PC-9 (cell line): ENCODE results near the gene DOCK9. TPM values are rescaled to one million over a fixed set of nuclear protein-coding genes. Genes with fewer than 3 reads are reported as not detected.

Source experiments
- BruUV-seq: library from RNA; stranded (reverse); fragments of 400-500 nt; replicated peaks from 2 replicates; lab custom pipeline; 2021; lab: Mats Ljungman, UMichigan
- CTCF ChIA-PET: fragments of 300-600 bp; sonication (Branson Sonifier 250); formaldehyde crosslinking; loops from one replicate; lab custom pipeline; 2022; ENCODE audit warnings: antibody characterized with exemption; lab: Charles Lee
- POLR2A ChIA-PET: fragments of 300-600 bp; sonication (Branson Sonifier 250); formaldehyde crosslinking; loops from one replicate; lab custom pipeline; 2022; ENCODE audit warnings: antibody characterized with exemption; ENCODE audit not compliant: unreplicated experiment; lab: Charles Lee
- DNase-seq, 2 experiments: peaks; one replicate each; pipeline versions ENCODE4 v3.0.0 to v3.0.0-alpha.2; 2015 to 2022; ENCODE audit warnings: mixed read lengths in 1 of 2
- H2AFZ ChIP-seq: fragments of 200-600 bp; sonication (generic); 2 replicates; pipeline ENCODE4 v1.8.1; 2017; ENCODE audit warnings: antibody characterized with exemption
- H3F3A ChIP-seq: fragments of 200-600 bp; sonication (generic); 2 replicates; pipeline ENCODE4 v1.8.1; 2017; ENCODE audit warnings: antibody characterized with exemption, mild to moderate bottlenecking, low read depth; ENCODE audit not compliant: insufficient read depth
- H3K27ac ChIP-seq: fragments of 200-600 bp; sonication (generic); 2 replicates; pipeline ENCODE4 v1.6.1; 2016; ENCODE audit warnings: mixed run types
- H3K27me3 ChIP-seq: fragments of 200-600 bp; sonication (generic); 2 replicates; pipeline ENCODE4 v1.6.1; 2016; ENCODE audit warnings: low read depth, mixed run types; ENCODE audit not compliant: insufficient read depth
- H3K36me3 ChIP-seq: fragments of 200-600 bp; sonication (generic); 2 replicates; pipeline ENCODE4 v1.6.1; 2016; ENCODE audit warnings: low read depth, mixed run types
- H3K4me1 ChIP-seq: fragments of 200-600 bp; sonication (generic); replicated peaks from 2 replicates; pipeline ENCODE4 v1.6.1; 2016; ENCODE audit warnings: mixed run types; ENCODE audit not compliant: insufficient read depth
- H3K4me2 ChIP-seq: fragments of 200-600 bp; sonication (generic); 2 replicates; pipeline ENCODE4 v1.6.1; 2017; ENCODE audit warnings: mixed run types
- H3K4me3 ChIP-seq: fragments of 200-600 bp; sonication (generic); 2 replicates; pipeline ENCODE4 v1.6.1; 2016; ENCODE audit warnings: mixed run types
- H3K79me2 ChIP-seq: fragments of 200-600 bp; sonication (generic); 2 replicates; pipeline ENCODE4 v1.6.1; 2017; ENCODE audit warnings: low read depth, mixed run types
- H3K9me2 ChIP-seq: fragments of 200-600 bp; sonication (generic); 2 replicates; pipeline ENCODE4 v1.8.1; 2017; ENCODE audit warnings: mild to moderate bottlenecking; ENCODE audit not compliant: insufficient read depth
- H3K9me3 ChIP-seq: fragments of 200-600 bp; sonication (generic); 2 replicates; pipeline ENCODE4 v1.8.1; 2016; ENCODE audit warnings: low read depth; ENCODE audit not compliant: insufficient read depth
- H4K20me1 ChIP-seq: fragments of 200-600 bp; sonication (generic); 2 replicates; pipeline ENCODE4 v1.8.1; 2017; ENCODE audit not compliant: insufficient read depth
- EZH2 ChIP-seq: fragments of 200-600 bp; sonication (generic); IDR thresholded peaks from 2 replicates; pipeline ENCODE4 v1.8.0; 2017; ENCODE audit warnings: antibody characterized with exemption, low read depth
- intact Hi-C: fragments of 100-400 bp; cut with micrococcal nuclease; formaldehyde crosslinking; loops from one replicate; pipeline ENCODE4 v1.10.0; 2022; ENCODE audit not compliant: unreplicated experiment
- total RNA-seq: library from RNA; stranded (reverse); gene quantifications from 2 replicates; pipeline ENCODE4 v1.2.3, GENCODE V29; 2021
- TF ChIP-seq, protein P1 (sequence below): fragments of 200-600 bp; sonication (generic); conservative IDR thresholded peaks from 2 replicates; pipeline ENCODE4 v1.6.1; 2017; ENCODE audit warnings: mixed run types, antibody characterized with exemption, mild to moderate bottlenecking, moderate library complexity

The DOCK9 gene
- total RNA-seq, 1 experiment from 2014 or later = 69.5 TPM

- intact Hi-C loops = no loop called here
- Histone ChIP-seq H3K9me2 (no peaks in the 10 kb centered on the region), H2AFZ (no peak overlapping the region), H3K9me3 (no peaks in the 10 kb centered on the region), H3K27me3 (no peaks in the 10 kb centered on the region), H3K36me3 (peaks cover 9% of the 10 kb centered on the region; the same call in 1 of the 2 replicates), H4K20me1 (no peaks in the 10 kb centered on the region), H3F3A (peaks cover 24% of the 10 kb centered on the region), H3K27ac (peak overlapping the region; percentile 58), H3K4me3 (no peak overlapping the region), H3K79me2 (no peaks in the 10 kb centered on the region), H3K4me1 (peaks cover 36% of the 10 kb centered on the region), H3K4me2 (peak overlapping the region; percentile 22)
- ChIA-PET CTCF (no interaction called here), POLR2A (no interaction called here)
- TF ChIP-seq EZH2 = no peak
- TF ChIP-seq, protein P1, sequence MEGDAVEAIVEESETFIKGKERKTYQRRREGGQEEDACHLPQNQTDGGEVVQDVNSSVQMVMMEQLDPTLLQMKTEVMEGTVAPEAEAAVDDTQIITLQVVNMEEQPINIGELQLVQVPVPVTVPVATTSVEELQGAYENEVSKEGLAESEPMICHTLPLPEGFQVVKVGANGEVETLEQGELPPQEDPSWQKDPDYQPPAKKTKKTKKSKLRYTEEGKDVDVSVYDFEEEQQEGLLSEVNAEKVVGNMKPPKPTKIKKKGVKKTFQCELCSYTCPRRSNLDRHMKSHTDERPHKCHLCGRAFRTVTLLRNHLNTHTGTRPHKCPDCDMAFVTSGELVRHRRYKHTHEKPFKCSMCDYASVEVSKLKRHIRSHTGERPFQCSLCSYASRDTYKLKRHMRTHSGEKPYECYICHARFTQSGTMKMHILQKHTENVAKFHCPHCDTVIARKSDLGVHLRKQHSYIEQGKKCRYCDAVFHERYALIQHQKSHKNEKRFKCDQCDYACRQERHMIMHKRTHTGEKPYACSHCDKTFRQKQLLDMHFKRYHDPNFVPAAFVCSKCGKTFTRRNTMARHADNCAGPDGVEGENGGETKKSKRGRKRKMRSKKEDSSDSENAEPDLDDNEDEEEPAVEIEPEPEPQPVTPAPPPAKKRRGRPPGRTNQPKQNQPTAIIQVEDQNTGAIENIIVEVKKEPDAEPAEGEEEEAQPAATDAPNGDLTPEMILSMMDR = no peak
- no TSS peak for BruUV-seq
- DNase-seq = peak; percentile 14 to 76
Measured at GRCh38 chr13:98910501-98910951, 67.3 kb downstream of the DOCK9 start.

- intact Hi-C loops = no loop called here
Measured at GRCh38 chr13:98909016-98909415, 68.8 kb downstream of the DOCK9 start.

DNA sequence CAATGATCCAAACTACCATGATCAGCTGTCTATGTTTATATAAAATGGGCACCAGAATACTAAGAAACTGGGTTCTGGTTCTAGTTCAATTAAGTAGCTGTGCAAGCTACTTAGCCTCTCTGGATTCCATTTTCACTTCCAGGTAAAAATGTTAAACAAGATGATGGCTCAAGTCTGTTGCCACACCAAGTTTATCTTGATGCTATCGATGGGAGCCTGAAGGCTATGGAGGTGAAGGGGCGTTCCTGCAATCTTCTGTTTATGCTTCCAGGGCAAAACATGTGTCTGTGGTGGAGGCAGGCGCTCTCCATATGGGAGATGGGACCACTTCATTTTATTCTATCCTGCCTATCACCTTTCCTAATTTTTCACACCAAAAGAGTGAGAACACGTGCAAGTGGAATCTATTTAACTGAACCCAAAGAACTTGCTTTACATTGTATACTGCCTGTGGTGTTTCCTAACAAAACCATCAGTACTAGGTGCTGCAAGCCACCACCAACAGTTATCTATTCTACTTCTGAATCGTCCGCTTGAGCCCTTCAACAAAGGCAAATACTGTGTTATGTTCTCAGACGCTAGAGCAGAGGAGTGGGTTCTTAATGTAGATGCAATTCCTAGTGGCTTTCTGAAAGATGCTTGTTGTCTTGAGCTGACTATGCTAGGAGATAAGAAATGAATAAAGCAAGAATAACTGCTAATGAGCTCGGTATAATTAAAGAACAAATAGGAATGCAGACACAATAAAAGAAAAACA lies 70.9 kb downstream of the DOCK9 start:
- no peak for DNase-seq
- H3K9me3 ChIP-seq = no peaks in the 10 kb centered on the region
- H3K9me2 ChIP-seq = no peaks in the 10 kb centered on the region
- BruUV-seq = no TSS peak
- H3F3A ChIP-seq = peaks cover 24% of the 10 kb centered on the region
- ChIA-PET POLR2A (no interaction called here), CTCF (no interaction called here)
- no peaks in the 10 kb centered on the region for H3K27me3 ChIP-seq
- no peaks in the 10 kb centered on the region for H4K20me1 ChIP-seq
- no peak overlapping the region for H3K27ac ChIP-seq
- H3K36me3 ChIP-seq = peaks cover 6% of the 10 kb centered on the region; the same call in 1 of the 2 replicates
- H3K4me3 ChIP-seq = no peak overlapping the region
- TF ChIP-seq EZH2 = no peak
- TF ChIP-seq, protein P1 = no peak
- intact Hi-C loops = no loop called here
- H3K4me2 ChIP-seq = no peak overlapping the region
- H3K4me1 ChIP-seq = peaks cover 36% of the 10 kb centered on the region
- no peaks in the 10 kb centered on the region for H3K79me2 ChIP-seq
- no peak overlapping the region for H2AFZ ChIP-seq

More at GRCh38 chr13:98909016-98909415, 68.8 kb downstream of the DOCK9 start:
- ChIA-PET CTCF (no interaction called here), POLR2A (interaction anchor here (0.6 kb wide), 1 partner anchor 57 kb away, joined by 3 read pairs; no protein-coding TSS in a partner anchor)
- H3K9me2 ChIP-seq = no peaks in the 10 kb centered on the region
- BruUV-seq = no TSS peak
- peaks cover 36% of the 10 kb centered on the region for H3K4me1 ChIP-seq
- peak; percentile 18 to 54 for DNase-seq
- no peak overlapping the region for H2AFZ ChIP-seq
- H4K20me1 ChIP-seq = no peaks in the 10 kb centered on the region
- no peaks in the 10 kb centered on the region for H3K27me3 ChIP-seq
- no peaks in the 10 kb centered on the region for H3K79me2 ChIP-seq
- H3K4me3 ChIP-seq = no peak overlapping the region
- H3K9me3 ChIP-seq = no peaks in the 10 kb centered on the region
- peak overlapping the region; percentile 22 for H3K4me2 ChIP-seq
- peaks cover 24% of the 10 kb centered on the region for H3F3A ChIP-seq
- TF ChIP-seq, protein P1 = no peak
- no peak for TF ChIP-seq EZH2
- peak overlapping the region; percentile 58 for H3K27ac ChIP-seq
- H3K36me3 ChIP-seq = 0 out of 2 replicates have a peak, but pooled peaks cover 5% of the 10 kb centered on the region
